ENCODE data around the gene RPP30.
"Not testable (repeated sequence)": the region's sequence is repeated elsewhere in the genome, so short reads cannot be mapped to it uniquely, and the experiment has no call there.

The RPP30 gene

GRCh38 chr10:90865401-90865800, 6.4 kb upstream of the RPP30 start:
- TF ChIP-seq CTCF (IDR thresholded peaks at IDR 0.05; ENCODE audit: control insufficient read depth, extremely low read depth, insufficient read depth) = no peak
- H3K4me3 ChIP-seq (ENCODE audit: low read depth, low read length) = no peak overlapping the region
- no peak for DNase-seq (ENCODE audit: low read depth)

GRCh38 chr10:90866050-90866598, 5.7 kb upstream of the RPP30 start:
- H3K4me3 ChIP-seq (ENCODE audit: low read depth, low read length) = no peak overlapping the region
- DNase-seq (ENCODE audit: low read depth) = no peak
- no peak for TF ChIP-seq CTCF (IDR thresholded peaks at IDR 0.05; ENCODE audit: control insufficient read depth, extremely low read depth, insufficient read depth)

DNA sequence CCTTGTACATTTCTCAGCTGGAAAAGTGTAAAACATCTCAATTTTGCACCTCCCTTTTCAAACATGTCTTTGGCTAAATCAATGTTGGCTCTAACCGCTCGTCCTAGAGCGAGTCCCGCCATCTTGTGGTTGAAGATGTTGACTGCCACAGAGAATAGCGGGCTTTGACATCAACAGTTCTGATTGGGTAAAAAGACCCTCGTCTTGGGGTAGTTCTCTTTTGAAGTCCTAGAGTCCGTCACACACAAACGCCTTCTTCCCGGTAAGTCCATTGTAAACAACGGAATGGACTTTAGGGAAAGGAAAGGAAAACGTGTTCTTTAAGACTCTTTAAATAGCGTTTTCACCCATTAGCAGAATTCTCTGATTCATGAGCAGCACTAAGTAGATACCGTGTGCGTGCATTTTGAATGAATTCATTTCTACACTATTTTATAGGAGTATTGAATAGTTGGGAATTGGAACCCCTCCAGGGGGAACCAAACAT, 452 bp upstream of the RPP30 start:
- H3K4me3 ChIP-seq (ENCODE audit: low read depth, low read length) = peak overlapping the region; percentile 97
- peak; percentile 36; the same call in 1 of the 2 replicates for TF ChIP-seq CTCF (IDR thresholded peaks at IDR 0.05; ENCODE audit: control insufficient read depth, extremely low read depth, insufficient read depth)
- no peak for DNase-seq (ENCODE audit: low read depth)

GRCh38 chr10:90872648-90873020, 860 bp downstream of the RPP30 start:
- no peak for DNase-seq (ENCODE audit: low read depth)
- H3K4me3 ChIP-seq (ENCODE audit: low read depth, low read length) = peak overlapping the region; percentile 97
- TF ChIP-seq CTCF (IDR thresholded peaks at IDR 0.05; ENCODE audit: control insufficient read depth, extremely low read depth, insufficient read depth) = no peak

GRCh38 chr10:90879062-90879461, 7.3 kb downstream of the RPP30 start:
- no peak for TF ChIP-seq CTCF (IDR thresholded peaks at IDR 0.05; ENCODE audit: control insufficient read depth, extremely low read depth, insufficient read depth)
- DNase-seq (ENCODE audit: low read depth) = no peak
- H3K4me3 ChIP-seq (ENCODE audit: low read depth, low read length) = no peak overlapping the region

DNA sequence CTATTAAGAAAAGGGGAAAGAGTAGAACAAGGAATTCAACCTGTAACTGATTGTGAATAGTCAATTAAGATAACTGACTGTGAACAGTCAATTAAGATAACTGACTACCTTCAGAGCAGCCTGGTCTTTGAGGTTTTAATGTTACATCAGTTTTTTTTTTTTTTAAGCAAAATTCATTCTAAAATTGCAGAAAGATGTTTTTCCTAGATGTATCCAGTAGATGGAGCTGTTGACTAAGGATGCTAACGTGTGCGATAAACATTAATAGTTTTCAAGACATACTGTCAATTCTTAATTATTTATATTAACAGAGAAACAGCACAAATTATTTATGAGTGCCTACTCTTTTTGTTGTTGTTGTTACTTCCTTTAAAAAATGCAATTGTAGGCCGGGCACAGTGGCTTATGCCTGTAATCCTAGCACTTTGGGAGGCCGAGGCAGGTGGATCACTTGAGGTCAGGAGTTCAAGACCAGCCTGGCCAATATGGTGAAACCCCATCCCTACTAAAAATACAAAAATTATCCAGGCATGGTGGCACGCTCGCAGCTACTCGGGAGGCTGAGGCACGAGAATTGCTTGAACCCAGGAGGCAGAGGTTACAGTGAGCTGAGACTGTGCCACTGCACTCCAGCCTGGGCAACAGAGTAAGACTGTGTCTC, 8.4 kb downstream of the RPP30 start:
- not testable (repeated sequence) for DNase-seq (ENCODE audit: low read depth); H3K4me3 ChIP-seq (ENCODE audit: low read depth, low read length)
- TF ChIP-seq CTCF (IDR thresholded peaks at IDR 0.05; ENCODE audit: control insufficient read depth, extremely low read depth, insufficient read depth) = peak; percentile 58

- no peak overlapping the region for H3K4me3 ChIP-seq (ENCODE audit: low read depth, low read length)
- peak; percentile 59 for DNase-seq (ENCODE audit: low read depth)
- TF ChIP-seq CTCF (IDR thresholded peaks at IDR 0.05; ENCODE audit: control insufficient read depth, extremely low read depth, insufficient read depth) = no peak
Measured at GRCh38 chr10:90884431-90884830, 12.7 kb downstream of the RPP30 start.

Data from LNCaP clone FGC (cell line).